Stomach (tissue), 4 donors: ENCODE measurements around the gene FBN2.

Source experiments
- EP300 ChIP-seq: sonication (generic); formaldehyde crosslinking; IDR thresholded peaks from one replicate; pipeline ENCODE4 v1.6.1; 2017; ENCODE audit warnings: antibody characterized with exemption
- POLR2A ChIP-seq, 4 donors: fragments of 450-650 bp; IDR thresholded peaks; one replicate each; pipeline ENCODE4 v1.6.1; 2016; ENCODE audit warnings: antibody characterized with exemption in 4 of 4, control low read depth in 2 of 4, mild to moderate bottlenecking in 1 of 4, moderate library complexity in 1 of 4
- POLR2AphosphoS5 ChIP-seq, 3 donors: sonication (generic); formaldehyde crosslinking; IDR thresholded peaks; one replicate each; pipeline ENCODE4 v1.6.1; 2016; ENCODE audit warnings: antibody characterized with exemption in 3 of 3
- TF ChIP-seq, protein P1 (sequence below), 7 experiments: fragments of 450-650 bp in 4 of 7; fragments of 200-600 bp in 3 of 7; sonication (generic) in 3 of 7; IDR thresholded peaks; one replicate each; pipeline ENCODE4 v1.5.1; 2016 to 2019; ENCODE audit warnings: antibody characterized with exemption in 7 of 7, control low read depth in 2 of 7, mild to moderate bottlenecking in 1 of 7

DNA sequence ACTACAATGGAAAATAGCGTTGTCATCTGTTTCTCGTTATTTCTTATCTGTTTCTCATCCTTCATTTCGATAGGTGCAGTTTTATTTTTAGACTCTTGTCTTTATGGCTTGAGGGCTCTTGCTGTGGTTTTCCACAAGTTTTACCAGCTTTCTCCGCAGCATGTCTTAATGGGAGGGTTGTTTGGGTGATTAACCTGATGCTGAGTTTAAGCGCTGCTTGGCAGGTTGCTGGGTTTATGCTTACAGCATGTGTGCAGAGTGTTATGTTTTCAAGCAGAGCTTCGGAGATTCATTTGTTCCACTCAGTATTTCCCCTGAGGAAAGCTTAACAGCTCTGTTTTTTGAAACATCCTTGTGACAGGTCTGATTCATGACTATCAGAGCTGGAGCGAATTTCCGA, 300.5 kb downstream of the FBN2 start:
- TF ChIP-seq, protein P1, sequence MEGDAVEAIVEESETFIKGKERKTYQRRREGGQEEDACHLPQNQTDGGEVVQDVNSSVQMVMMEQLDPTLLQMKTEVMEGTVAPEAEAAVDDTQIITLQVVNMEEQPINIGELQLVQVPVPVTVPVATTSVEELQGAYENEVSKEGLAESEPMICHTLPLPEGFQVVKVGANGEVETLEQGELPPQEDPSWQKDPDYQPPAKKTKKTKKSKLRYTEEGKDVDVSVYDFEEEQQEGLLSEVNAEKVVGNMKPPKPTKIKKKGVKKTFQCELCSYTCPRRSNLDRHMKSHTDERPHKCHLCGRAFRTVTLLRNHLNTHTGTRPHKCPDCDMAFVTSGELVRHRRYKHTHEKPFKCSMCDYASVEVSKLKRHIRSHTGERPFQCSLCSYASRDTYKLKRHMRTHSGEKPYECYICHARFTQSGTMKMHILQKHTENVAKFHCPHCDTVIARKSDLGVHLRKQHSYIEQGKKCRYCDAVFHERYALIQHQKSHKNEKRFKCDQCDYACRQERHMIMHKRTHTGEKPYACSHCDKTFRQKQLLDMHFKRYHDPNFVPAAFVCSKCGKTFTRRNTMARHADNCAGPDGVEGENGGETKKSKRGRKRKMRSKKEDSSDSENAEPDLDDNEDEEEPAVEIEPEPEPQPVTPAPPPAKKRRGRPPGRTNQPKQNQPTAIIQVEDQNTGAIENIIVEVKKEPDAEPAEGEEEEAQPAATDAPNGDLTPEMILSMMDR (IDR thresholded peaks at IDR 0.05), result no peak
- TF ChIP-seq POLR2A (IDR thresholded peaks at IDR 0.05) (no peak), POLR2AphosphoS5 (IDR thresholded peaks at IDR 0.05) (no peak), EP300 (no peak)
